ENCODE measurements around the gene BLCAP. TPM values are rescaled to one million over a fixed set of nuclear protein-coding genes. Genes with fewer than 3 reads are reported as not detected.

BLCAP gene
- total RNA-seq, 1 experiment from 2014 or later: 54.3 TPM

DNA sequence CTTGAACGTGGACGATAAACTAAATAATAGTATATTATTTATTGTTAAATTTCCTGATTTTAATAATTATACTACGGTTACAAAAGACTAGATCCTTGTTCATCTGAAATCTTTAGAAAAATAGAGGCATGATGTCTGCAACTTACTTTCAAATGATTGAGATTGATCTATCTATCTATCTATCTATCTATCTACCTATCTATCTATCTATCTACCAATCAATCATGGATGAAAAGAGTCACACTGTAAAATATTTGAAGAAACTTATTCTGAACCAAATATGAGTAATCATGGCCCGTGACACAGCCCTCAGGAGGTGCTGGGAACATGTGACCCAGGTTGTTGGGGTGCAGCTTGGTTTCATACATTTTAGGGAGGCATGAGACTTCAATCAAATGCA lies 11.7 kb upstream of the BLCAP start:
- Histone ChIP-seq H3K9me3 (ENCODE audit: control insufficient read depth, low read depth, low read length) (no peaks in the 10 kb centered on the region), H3K27ac (ENCODE audit: insufficient read length, low read depth, low read length) (no peak overlapping the region), H2BK5ac (ENCODE audit: insufficient read length, low read length) (no peak overlapping the region), H3K27me3 (ENCODE audit: insufficient read depth, low read length) (no peaks in the 10 kb centered on the region), H3K9ac (ENCODE audit: extremely low read depth, insufficient read length, low read length) (no peak overlapping the region), H2BK120ac (ENCODE audit: low read depth, low read length, poor library complexity, severe bottlenecking) (no peak overlapping the region), H3T11ph (ENCODE audit: low read length) (no peak overlapping the region), H3K56ac (ENCODE audit: insufficient read length, low read depth, low read length) (no peak overlapping the region), H2BK12ac (ENCODE audit: insufficient read length, low read depth, low read length) (no peak overlapping the region), H3K4ac (ENCODE audit: low read depth, low read length) (no peak overlapping the region), H2AFZ (ENCODE audit: low read length) (no peak overlapping the region), H4K91ac (ENCODE audit: insufficient read length, low read depth, low read length) (no peak overlapping the region), H3K18ac (ENCODE audit: insufficient read length, low read depth, low read length) (no peak overlapping the region), H3K14ac (ENCODE audit: insufficient read depth, low read length) (no peak overlapping the region), H3K23ac (ENCODE audit: insufficient read length, low read depth, low read length) (no peak overlapping the region), H4K8ac (replicated peaks; ENCODE audit: insufficient read length, low read depth, low read length) (no peak overlapping the region), H3K23me2 (ENCODE audit: insufficient read length, low read depth, low read length, poor library complexity, severe bottlenecking) (no peaks in the 10 kb centered on the region), H4K20me1 (ENCODE audit: control insufficient read depth, insufficient read depth, insufficient read length) (no peaks in the 10 kb centered on the region), H3K79me1 (ENCODE audit: insufficient read depth, low read depth, low read length, poor library complexity, severe bottlenecking) (no peaks in the 10 kb centered on the region), H2AK5ac (ENCODE audit: insufficient read length, low read length) (no peak overlapping the region), H3K4me2 (ENCODE audit: insufficient read depth, insufficient read length, low read length) (no peak overlapping the region), H3K79me2 (ENCODE audit: insufficient read depth, low read length) (no peaks in the 10 kb centered on the region), H2BK20ac (ENCODE audit: low read depth, low read length, poor library complexity, severe bottlenecking) (no peak overlapping the region), H2BK15ac (ENCODE audit: low read depth, low read length) (no peak overlapping the region), H3K4me1 (ENCODE audit: insufficient read depth, low read length) (no peaks in the 10 kb centered on the region; the same call in 1 of the 2 replicates), H4K5ac (ENCODE audit: insufficient read length, low read depth, low read length) (no peak overlapping the region)
- WGBS (ENCODE audit: extremely low coverage, insufficient read length, low lambda C conversion rate): no CpG with 5 or more reads among the region's 4 CpGs
- H3K27ac Mint-ChIP-seq: no peak overlapping the region
- TF ChIP-seq, protein P1, sequence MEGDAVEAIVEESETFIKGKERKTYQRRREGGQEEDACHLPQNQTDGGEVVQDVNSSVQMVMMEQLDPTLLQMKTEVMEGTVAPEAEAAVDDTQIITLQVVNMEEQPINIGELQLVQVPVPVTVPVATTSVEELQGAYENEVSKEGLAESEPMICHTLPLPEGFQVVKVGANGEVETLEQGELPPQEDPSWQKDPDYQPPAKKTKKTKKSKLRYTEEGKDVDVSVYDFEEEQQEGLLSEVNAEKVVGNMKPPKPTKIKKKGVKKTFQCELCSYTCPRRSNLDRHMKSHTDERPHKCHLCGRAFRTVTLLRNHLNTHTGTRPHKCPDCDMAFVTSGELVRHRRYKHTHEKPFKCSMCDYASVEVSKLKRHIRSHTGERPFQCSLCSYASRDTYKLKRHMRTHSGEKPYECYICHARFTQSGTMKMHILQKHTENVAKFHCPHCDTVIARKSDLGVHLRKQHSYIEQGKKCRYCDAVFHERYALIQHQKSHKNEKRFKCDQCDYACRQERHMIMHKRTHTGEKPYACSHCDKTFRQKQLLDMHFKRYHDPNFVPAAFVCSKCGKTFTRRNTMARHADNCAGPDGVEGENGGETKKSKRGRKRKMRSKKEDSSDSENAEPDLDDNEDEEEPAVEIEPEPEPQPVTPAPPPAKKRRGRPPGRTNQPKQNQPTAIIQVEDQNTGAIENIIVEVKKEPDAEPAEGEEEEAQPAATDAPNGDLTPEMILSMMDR (conservative IDR thresholded peaks at IDR 0.05): no peak
- H3K4me3 Mint-ChIP-seq: no peak overlapping the region
- no peaks in the 10 kb centered on the region for H3K27me3 Mint-ChIP-seq (ENCODE audit: low read depth)
- H3K36me3 Mint-ChIP-seq (ENCODE audit: insufficient read depth in 1 of 3, low read depth in 3 of 3): no peaks in the 10 kb centered on the region
- no peak for DNase-seq
- H3K9me3 Mint-ChIP-seq: no peaks in the 10 kb centered on the region
- H3K4me1 Mint-ChIP-seq: peaks cover 23 to 27% of the 10 kb centered on the region in 2 experiments
